HepG2 (cell line): Measurements from ENCODE around the gene USP7. TPM values are rescaled to one million over a fixed set of nuclear protein-coding genes. Genes with fewer than 3 reads are reported as not detected.

Experiments
- CENPX ChIP-seq: sonication (generic); formaldehyde crosslinking; IDR thresholded peaks from 2 replicates; pipeline ENCODE4 v1.9.0; 2021; ENCODE audit warnings: mild to moderate bottlenecking, missing genetic modification reagents, moderate library complexity
- DPF2 ChIP-seq: sonication (generic); formaldehyde crosslinking; IDR thresholded peaks from 2 replicates; pipeline ENCODE4 v1.4.0; 2020; ENCODE audit warnings: mild to moderate bottlenecking, low read depth, missing genetic modification reagents, borderline replicate concordance
- HNF4A ChIP-seq: sonication (generic); formaldehyde crosslinking; IDR thresholded peaks from 2 replicates; pipeline ENCODE4 v1.4.0; 2020; ENCODE audit warnings: missing genetic modification reagents
- KDM6A ChIP-seq: IDR thresholded peaks from 2 replicates; pipeline ENCODE4 v1.6.1; 2016; ENCODE audit warnings: low read depth
- MAFF ChIP-seq: IDR thresholded peaks from 2 replicates; pipeline ENCODE4 v1.6.1; 2011; ENCODE audit warnings: low read depth, low read length, improper control_type of control experiment
- NFKBIZ ChIP-seq: IDR thresholded peaks from 2 replicates; pipeline ENCODE4 v1.6.1; 2018; ENCODE audit warnings: missing genetic modification reagents, missing compliant biosample characterization
- REL ChIP-seq: sonication (generic); formaldehyde crosslinking; conservative IDR thresholded peaks from 2 replicates; pipeline ENCODE4 v1.8.0; 2022; ENCODE audit warnings: mild to moderate bottlenecking, missing genetic modification reagents, moderate library complexity
- SAFB2 ChIP-seq: sonication (generic); formaldehyde crosslinking; IDR thresholded peaks from 2 replicates; pipeline ENCODE4 v1.5.1; 2020; ENCODE audit warnings: missing genetic modification reagents, low read depth, mild to moderate bottlenecking, borderline replicate concordance
- SMC3 ChIP-seq: IDR thresholded peaks from 2 replicates; pipeline ENCODE4 v1.6.1; 2011; ENCODE audit warnings: low read length, improper control_type of control experiment
- TOPORS ChIP-seq: sonication (generic); formaldehyde crosslinking; IDR thresholded peaks from 2 replicates; pipeline ENCODE4 v1.8.0; 2023; ENCODE audit warnings: mild to moderate bottlenecking, missing genetic modification reagents
- XRCC5 ChIP-seq: fragments of 200-400 bp; formaldehyde crosslinking; optimal IDR thresholded peaks from 2 replicates; pipeline ENCODE3; 2017; ENCODE audit warnings: mild to moderate bottlenecking, low read length
- ZBTB7A ChIP-seq: sonication (generic); formaldehyde crosslinking; IDR thresholded peaks from 2 replicates; pipeline ENCODE4 v1.8.0; 2022; ENCODE audit warnings: mild to moderate bottlenecking, missing genetic modification reagents
- ZFY ChIP-seq: sonication (generic); formaldehyde crosslinking; IDR thresholded peaks from 2 replicates; pipeline ENCODE4 v1.4.0; 2020; ENCODE audit warnings: missing genetic modification reagents
- ZKSCAN1 ChIP-seq: fragments of 150-350 bp; IDR thresholded peaks from 2 replicates; pipeline ENCODE4 v1.6.1; 2014; ENCODE audit warnings: low read length
- ZMYM3 ChIP-seq: sonication (generic); formaldehyde crosslinking; IDR thresholded peaks from 2 replicates; pipeline ENCODE4 v1.5.1; 2020; ENCODE audit warnings: mild to moderate bottlenecking, missing genetic modification reagents
- ZNF136 ChIP-seq: sonication (generic); formaldehyde crosslinking; IDR thresholded peaks from 2 replicates; pipeline ENCODE4 v1.8.1; 2022; ENCODE audit warnings: low read depth, mild to moderate bottlenecking, moderate library complexity, missing genetic modification reagents
- ZNF562 ChIP-seq: sonication (generic); formaldehyde crosslinking; IDR thresholded peaks from 2 replicates; pipeline ENCODE4 v1.8.0; 2022; ENCODE audit warnings: missing genetic modification reagents, borderline replicate concordance
- ZNF660 ChIP-seq: sonication (generic); formaldehyde crosslinking; IDR thresholded peaks from 2 replicates; pipeline ENCODE4 v1.5.1; 2020; ENCODE audit warnings: mild to moderate bottlenecking, low read depth, missing genetic modification reagents, borderline replicate concordance
- ZSCAN29 ChIP-seq: sonication (generic); formaldehyde crosslinking; conservative IDR thresholded peaks from 2 replicates; pipeline ENCODE4 v1.4.0; 2020; ENCODE audit warnings: mild to moderate bottlenecking, missing genetic modification reagents
- polyA plus RNA-seq, 8 experiments: library from polyadenylated mRNA; depleted of rRNA in 3 of 8; stranded (reverse) in 7 of 8; unstranded in 1 of 8; fragments of >200 nt; fragmentation: Illumina TruSeq in 4 of 8; extraction: Trizol in 4 of 8; gene quantifications; 2 replicates each; pipeline versions ENCODE4 v1.2.1 to v1.2.3, GENCODE V29; 2011 to 2016; ENCODE audit warnings: low read depth in 4 of 8, missing spikeins in 1 of 8, mixed read lengths in 1 of 8; ENCODE audit not compliant: insufficient read depth in 1 of 8
- total RNA-seq, 5 experiments: library from RNA; depleted of rRNA; stranded (reverse); fragments of >200 nt; fragmentation: Illumina TruSeq; extraction: Trizol; gene quantifications; 2 replicates each; pipeline ENCODE4 v1.2.3, GENCODE V29; 2016; ENCODE audit warnings: low read depth in 1 of 5
- TF ChIP-seq, protein P1 (sequence below): sonication (generic); formaldehyde crosslinking; conservative IDR thresholded peaks from 2 replicates; pipeline ENCODE4 v1.8.0; 2022; ENCODE audit warnings: missing genetic modification reagents
- TF ChIP-seq, protein P2 (sequence below): sonication (generic); formaldehyde crosslinking; IDR thresholded peaks from 2 replicates; pipeline ENCODE4 v1.8.0; 2022; ENCODE audit warnings: mild to moderate bottlenecking, missing genetic modification reagents
- TF ChIP-seq, protein P3 (sequence below): fragments of 450-650 bp; IDR thresholded peaks from 2 replicates; pipeline ENCODE4 v1.6.1; 2017; ENCODE audit warnings: mild to moderate bottlenecking
- TF ChIP-seq, protein P4 (sequence below), 2 experiments: sonication (generic) in 1 of 2; formaldehyde crosslinking in 1 of 2; IDR thresholded peaks; 2 replicates each; pipeline versions ENCODE4 v1.4.0 to v1.6.1; 2018 to 2020; ENCODE audit warnings: missing genetic modification reagents in 2 of 2, borderline replicate concordance in 1 of 2, low read depth in 1 of 2, mild to moderate bottlenecking in 1 of 2, missing biosample characterization in 1 of 2

The USP7 gene
- total and polyA plus RNA-seq, 2 of the 13 experiments (the other 11 are each of a cell fraction or from before 2014, with no cell fraction given), result 52.5 to 173 TPM

DNA sequence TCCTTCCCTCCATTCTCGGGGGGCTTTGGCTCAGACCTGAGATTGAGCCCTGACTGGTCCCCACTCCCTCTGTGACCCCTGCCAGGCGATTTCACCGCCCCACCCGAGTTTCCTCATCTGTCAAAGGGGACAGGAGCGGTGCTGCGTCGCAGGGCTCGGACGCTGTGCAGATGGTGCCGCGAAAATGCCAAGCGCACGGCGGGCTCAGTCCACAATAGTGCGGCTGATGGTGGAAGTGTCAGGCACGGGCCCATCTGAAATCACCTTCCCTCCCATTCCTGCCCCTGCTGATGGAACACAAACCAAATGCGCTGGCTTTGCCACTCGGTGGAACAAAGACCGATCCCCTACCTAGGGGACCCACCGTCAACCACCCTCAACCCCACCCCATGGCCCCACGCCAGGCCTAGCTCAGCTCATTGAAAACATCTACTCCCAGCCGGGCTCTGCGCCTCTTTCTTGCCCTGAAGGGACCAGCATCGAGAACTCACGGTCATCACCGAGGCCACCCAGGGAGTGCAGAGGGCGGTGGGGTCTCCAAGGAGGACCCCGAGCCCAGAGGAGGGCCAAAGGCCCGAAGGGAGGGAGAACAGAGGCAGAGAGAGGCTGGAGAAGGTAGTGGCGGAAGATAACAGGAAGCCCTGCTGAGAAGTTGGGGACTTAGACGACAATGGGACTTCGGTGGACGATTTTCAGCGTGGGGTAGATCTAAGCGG is 96.3 kb downstream of the USP7 start (continued):
- TF ChIP-seq, protein P1, sequence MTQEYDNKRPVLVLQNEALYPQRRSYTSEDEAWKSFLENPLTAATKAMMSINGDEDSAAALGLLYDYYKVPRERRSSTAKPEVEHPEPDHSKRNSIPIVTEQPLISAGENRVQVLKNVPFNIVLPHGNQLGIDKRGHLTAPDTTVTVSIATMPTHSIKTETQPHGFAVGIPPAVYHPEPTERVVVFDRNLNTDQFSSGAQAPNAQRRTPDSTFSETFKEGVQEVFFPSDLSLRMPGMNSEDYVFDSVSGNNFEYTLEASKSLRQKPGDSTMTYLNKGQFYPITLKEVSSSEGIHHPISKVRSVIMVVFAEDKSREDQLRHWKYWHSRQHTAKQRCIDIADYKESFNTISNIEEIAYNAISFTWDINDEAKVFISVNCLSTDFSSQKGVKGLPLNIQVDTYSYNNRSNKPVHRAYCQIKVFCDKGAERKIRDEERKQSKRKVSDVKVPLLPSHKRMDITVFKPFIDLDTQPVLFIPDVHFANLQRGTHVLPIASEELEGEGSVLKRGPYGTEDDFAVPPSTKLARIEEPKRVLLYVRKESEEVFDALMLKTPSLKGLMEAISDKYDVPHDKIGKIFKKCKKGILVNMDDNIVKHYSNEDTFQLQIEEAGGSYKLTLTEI (CRISPR knock-in tag), result no peak
- 0 out of 2 replicates have a peak, but pooled peaks have one; percentile 17 for TF ChIP-seq HNF4A
- TF ChIP-seq, protein P2, sequence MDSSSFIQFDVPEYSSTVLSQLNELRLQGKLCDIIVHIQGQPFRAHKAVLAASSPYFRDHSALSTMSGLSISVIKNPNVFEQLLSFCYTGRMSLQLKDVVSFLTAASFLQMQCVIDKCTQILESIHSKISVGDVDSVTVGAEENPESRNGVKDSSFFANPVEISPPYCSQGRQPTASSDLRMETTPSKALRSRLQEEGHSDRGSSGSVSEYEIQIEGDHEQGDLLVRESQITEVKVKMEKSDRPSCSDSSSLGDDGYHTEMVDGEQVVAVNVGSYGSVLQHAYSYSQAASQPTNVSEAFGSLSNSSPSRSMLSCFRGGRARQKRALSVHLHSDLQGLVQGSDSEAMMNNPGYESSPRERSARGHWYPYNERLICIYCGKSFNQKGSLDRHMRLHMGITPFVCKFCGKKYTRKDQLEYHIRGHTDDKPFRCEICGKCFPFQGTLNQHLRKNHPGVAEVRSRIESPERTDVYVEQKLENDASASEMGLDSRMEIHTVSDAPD (CRISPR knock-in tag), result no peak
- peak; percentile 73; the same call in 1 of the 2 replicates for TF ChIP-seq ZBTB7A (CRISPR knock-in tag)
- TF ChIP-seq ZNF562 (CRISPR knock-in tag), result no peak
- TF ChIP-seq, protein P3, sequence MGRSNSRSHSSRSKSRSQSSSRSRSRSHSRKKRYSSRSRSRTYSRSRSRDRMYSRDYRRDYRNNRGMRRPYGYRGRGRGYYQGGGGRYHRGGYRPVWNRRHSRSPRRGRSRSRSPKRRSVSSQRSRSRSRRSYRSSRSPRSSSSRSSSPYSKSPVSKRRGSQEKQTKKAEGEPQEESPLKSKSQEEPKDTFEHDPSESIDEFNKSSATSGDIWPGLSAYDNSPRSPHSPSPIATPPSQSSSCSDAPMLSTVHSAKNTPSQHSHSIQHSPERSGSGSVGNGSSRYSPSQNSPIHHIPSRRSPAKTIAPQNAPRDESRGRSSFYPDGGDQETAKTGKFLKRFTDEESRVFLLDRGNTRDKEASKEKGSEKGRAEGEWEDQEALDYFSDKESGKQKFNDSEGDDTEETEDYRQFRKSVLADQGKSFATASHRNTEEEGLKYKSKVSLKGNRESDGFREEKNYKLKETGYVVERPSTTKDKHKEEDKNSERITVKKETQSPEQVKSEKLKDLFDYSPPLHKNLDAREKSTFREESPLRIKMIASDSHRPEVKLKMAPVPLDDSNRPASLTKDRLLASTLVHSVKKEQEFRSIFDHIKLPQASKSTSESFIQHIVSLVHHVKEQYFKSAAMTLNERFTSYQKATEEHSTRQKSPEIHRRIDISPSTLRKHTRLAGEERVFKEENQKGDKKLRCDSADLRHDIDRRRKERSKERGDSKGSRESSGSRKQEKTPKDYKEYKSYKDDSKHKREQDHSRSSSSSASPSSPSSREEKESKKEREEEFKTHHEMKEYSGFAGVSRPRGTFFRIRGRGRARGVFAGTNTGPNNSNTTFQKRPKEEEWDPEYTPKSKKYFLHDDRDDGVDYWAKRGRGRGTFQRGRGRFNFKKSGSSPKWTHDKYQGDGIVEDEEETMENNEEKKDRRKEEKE, result no peak
- TF ChIP-seq NFKBIZ, result no peak
- no peak for TF ChIP-seq SAFB2
- TF ChIP-seq ZFY (CRISPR knock-in tag), result peak; percentile 63
- TF ChIP-seq XRCC5, result no peak
- TF ChIP-seq SMC3, result no peak
- TF ChIP-seq, protein P4, sequence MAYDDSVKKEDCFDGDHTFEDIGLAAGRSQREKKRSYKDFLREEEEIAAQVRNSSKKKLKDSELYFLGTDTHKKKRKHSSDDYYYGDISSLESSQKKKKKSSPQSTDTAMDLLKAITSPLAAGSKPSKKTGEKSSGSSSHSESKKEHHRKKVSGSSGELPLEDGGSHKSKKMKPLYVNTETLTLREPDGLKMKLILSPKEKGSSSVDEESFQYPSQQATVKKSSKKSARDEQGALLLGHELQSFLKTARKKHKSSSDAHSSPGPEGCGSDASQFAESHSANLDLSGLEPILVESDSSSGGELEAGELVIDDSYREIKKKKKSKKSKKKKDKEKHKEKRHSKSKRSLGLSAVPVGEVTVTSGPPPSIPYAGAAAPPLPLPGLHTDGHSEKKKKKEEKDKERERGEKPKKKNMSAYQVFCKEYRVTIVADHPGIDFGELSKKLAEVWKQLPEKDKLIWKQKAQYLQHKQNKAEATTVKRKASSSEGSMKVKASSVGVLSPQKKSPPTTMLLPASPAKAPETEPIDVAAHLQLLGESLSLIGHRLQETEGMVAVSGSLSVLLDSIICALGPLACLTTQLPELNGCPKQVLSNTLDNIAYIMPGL (CRISPR knock-in tag; IDR thresholded peaks at IDR 0.05; ENCODE audit: borderline replicate concordance in 1 of 2, low read depth in 1 of 2), result no peak
- TF ChIP-seq ZNF136, result peak; percentile 40; the same call in 1 of the 2 replicates
- TF ChIP-seq MAFF, result no peak
- TF ChIP-seq CENPX (CRISPR knock-in tag), result no peak
- TF ChIP-seq REL (CRISPR knock-in tag), result no peak; the same call in 1 of the 2 replicates
- TF ChIP-seq KDM6A (CRISPR knock-in tag), result no peak
- peak; percentile 78; the same call in 1 of the 2 replicates for TF ChIP-seq ZSCAN29
- no peak for TF ChIP-seq ZKSCAN1
- TF ChIP-seq TOPORS (CRISPR knock-in tag), result no peak
- TF ChIP-seq DPF2 (CRISPR knock-in tag), result no peak
- TF ChIP-seq ZNF660 (CRISPR knock-in tag), result no peak
- TF ChIP-seq ZMYM3, result 0 out of 2 replicates have a peak, but pooled peaks have one; percentile 17
